NCI-H2171 (cell line): Measurements from ENCODE around the gene NDE1.
"Not testable (repeated sequence)": the region's sequence is repeated elsewhere in the genome, so short reads cannot be mapped to it uniquely, and the experiment has no call there.

ENCODE experiments used
- DNase-seq: peaks from one replicate; lab custom pipeline; 2025; lab: John Stamatoyannopoulos, UW

The NDE1 gene

DNA sequence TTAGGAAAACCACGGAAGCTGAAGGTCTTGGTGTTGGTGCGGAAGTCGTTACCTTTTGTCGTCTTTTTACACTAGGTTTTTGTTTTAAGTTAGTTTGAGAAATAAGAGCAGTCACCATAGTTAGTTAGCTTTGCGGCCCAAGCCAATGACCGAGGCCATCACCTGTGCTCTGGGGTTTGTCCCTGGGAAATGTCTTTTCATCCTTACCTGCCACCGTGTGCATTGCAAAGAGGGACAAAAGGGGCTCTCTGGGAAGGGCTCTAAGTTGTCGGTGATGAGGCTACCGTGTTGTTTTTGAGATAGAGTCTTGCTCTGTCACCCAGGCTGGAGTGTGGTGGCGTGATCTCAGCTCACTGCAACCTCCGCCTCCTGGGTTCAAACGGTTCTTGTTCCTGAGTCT, 49.8 kb downstream of the NDE1 start:
- no peak for DNase-seq

DNA sequence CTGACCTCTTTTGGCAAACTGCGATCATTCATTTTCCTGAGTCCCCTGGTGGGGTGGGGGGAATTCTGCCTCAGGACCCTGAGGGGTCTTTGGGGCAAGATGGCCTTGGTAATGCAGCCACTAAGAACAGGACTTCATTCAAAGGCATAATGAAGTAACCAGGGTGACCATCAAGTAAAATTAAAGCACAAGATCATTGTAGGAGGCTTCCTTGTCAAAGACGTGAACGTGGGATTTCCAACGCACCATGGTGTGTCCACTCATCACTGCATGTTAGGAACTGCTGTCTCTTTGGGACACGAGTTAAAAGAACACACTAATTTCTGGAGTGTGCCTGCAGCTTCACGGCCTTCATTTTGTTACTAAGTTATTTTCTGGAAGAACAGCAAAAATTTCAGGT, 51.3 kb downstream of the NDE1 start:
- DNase-seq, result no peak

DNA sequence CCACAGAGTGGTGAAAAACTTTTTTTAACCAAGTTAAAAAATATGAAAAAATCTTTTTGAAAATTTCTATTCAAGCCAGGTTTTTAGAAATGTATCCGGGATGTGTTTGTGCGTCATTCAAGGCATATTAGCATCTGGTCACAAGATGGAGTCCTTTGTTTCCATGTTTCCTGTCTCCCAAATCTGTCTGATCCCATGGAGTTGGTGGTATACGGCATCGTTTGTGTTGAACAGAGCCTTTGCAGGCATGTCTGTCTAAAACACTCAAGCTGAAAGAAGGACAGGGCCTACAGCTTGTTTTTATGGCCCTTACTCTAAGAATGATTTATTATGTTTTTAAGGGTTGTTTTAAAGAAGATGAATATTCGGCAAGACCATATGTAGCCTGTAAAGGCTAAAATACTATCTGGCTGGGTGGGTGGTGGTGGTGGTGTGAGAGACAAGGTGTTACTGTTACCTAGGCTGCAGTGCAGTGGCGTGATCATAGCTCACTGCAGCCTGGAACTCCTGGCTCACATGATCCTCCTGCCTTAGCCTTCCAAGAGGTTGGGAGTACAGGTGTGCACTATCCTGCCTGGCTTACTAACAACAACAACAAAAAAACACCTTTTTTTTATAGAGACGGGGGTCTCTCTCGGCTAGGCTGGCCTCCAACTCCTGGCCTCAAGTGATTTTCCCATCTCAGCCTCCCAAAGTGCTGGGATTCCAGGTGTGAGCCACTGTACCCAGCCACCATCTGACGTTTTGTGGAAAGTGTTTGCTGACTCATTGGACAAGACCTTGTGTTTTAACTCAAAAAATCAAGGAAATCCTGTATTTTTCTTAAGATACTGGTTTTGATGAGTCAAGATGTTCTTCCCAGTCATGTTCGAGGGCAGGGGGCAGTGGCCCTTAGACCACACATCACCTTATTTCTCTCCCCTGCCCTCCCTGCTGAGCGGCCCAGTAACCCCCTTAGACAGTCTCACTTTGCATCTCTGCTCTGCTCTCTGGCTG, 52.2 kb downstream of the NDE1 start:
- no peak for DNase-seq

DNA sequence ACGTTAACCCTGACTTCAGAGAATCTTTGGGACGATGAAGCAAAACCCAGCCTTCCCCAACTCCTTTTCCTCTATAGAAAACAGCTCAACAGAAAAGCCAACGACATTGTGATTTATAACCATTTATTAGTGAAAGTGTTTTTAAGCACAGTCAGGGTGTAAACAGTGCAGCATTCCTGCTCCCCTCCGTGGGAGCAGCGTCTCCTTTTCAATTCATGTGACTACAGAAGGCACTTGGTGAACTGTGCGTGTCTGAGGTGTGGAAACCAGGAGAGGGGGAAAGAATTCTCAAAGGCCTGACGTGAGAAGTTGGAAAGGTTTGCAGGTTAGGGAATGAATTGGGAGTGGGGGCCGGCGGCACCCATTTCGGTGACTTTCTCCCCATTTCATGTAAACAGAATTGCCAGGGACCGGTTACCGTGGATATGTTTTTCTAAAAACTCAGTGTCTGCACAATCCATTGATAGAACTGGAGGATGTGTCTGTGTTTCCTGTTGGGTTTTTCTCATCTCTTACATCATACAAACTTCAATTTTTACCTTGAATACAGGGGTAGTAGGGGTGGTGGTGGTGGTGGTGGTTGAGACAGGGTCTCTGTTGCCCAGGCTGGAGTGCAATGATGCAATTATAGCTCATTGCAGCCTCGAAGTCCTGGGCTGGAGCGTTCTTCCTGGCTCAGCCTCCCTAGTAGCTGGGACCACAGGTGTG, 53.1 kb downstream of the NDE1 start:
- DNase-seq, result no peak

DNA sequence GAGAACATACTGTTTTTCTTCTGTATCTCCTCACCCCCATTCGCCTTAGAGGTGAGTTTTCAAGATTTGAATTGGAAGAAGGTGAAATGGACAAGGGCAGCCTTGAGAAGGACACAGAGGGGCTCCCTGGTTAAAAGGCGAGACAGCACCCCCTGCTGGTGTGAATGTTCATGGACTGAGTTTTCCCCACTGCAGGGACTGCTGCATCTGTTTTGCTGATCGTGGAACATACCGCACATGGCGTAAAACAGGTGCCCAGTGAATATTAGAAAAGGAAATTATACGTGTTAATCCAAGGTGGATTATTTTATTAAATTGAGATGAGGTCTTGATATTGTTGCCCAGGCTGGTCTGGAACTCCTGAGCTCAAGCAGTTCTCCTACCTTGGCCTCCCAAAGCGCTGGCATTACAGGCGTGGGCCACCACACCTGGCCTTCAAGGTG, 54.5 kb downstream of the NDE1 start:
- DNase-seq, result no peak

DNA sequence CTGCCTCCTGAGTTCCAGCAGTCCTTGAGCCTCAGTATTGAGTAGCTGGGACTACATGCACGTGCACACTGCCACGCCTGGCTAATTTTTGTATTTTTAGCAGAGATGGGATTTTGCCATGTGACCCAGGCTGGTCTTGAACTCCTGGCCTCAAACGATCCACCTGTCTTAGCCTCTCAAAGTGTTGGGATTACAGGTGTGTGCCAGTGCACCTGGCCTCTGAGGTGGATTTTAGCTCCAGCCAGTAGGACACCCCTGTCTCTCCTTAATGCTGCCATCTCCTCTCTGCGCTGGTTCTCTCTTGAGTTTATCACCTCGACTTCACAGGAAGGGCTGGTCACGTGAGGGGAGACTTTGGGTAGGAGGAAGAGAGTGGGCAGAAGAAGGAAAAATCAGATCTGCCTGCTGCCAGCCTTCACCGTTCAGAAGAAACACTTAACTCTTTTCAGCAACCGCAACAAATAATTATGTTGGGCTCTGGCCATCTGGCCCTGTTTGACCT, 55.1 kb downstream of the NDE1 start:
- DNase-seq, result no peak

DNA sequence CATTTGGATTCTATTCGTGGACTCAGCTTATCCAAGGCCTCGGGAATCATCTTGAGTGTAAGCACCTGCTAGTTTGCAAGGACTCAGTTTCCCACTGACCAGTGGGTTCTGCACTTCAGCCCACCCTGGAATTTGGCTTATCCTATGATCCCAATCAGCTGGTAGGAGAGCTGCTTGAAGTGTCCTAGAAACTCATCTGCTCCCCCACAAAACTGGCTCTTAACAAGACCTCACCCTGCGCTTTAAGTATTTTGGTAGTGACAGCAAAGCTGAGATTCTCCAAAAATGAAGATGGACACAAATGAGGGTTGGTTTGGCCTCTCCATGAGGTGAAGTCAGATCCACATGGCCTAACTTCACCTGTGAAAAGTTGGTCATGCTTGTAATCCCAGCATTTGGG, 57.3 kb downstream of the NDE1 start:
- no peak for DNase-seq

DNA sequence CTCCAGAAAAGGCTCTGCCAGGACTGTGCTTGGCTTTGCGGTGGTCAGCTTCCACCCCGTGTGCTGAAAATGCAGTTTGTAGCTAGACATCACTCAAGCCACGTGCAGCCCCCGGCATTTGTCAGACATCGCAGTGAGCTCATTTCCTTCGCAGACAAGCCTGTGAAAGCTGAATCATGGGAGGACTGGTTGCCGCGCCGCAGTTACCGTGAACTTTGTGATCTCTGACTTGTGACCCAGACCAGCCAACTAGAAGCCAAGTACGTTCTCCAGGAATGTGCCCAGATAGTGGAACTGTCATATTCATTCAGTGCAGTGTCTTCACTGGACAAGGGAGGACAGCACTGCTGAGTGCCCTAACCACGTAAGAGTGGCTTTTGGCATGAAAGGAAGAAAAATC, 58.1 kb downstream of the NDE1 start:
- no peak for DNase-seq

DNA sequence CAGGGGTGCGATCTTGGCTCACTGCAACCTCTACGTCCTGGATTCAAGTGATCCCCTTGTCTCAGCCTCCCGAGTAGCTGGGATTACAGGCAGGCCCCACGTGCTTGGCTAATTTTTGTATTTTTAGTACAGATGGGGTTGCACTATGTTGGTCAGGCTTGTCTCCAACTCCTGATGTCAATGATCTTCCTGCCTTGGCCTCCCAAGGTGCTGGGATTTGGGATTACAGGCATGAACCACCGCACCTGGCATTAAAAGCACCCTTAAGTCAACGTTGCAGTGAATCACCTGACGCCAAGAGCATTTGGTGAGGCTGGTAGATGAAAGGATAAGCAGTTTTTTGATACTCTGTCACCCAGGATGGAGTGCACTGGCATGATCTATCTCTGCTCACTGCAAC, 59.0 kb downstream of the NDE1 start:
- DNase-seq, result no peak

DNA sequence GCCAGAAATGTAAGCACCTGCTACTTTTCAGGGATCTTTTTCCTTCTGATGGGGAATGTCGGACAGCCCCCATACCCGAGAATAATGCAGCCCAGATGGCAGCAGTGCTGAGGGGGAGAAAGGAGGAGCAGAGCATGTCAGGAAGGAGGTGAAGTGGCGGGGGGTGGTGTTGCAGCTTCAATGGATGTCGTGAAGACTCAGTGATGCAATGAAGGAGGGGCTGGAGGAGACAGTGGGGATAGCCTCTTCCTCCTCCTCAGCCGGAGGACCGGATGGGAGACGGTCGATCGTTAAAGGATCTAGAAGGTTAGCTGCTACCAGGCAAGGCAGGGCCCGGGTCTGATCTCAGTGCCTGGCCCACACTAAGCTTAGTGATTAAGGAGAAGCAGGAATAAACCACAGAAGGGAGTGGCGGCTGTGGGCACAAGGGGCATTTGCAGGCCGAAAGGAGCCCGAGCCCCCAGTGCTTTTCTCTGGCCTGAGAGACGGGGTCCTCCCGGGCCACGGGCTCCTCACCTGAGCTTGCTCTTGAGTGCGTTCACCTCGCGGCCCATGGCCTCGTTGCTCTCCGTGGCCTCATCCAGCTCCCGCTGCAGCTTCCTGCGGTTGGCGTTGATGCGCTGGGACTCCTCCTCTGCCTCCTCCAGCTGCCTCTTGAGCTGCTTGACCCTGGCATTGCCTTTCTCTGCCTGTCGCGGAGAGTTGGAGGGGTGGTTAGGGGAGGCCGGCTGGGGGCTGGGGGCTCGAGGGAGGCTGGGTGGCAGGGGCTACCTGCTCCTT, 64.5 kb downstream of the NDE1 start:
- DNase-seq, result no peak

DNA sequence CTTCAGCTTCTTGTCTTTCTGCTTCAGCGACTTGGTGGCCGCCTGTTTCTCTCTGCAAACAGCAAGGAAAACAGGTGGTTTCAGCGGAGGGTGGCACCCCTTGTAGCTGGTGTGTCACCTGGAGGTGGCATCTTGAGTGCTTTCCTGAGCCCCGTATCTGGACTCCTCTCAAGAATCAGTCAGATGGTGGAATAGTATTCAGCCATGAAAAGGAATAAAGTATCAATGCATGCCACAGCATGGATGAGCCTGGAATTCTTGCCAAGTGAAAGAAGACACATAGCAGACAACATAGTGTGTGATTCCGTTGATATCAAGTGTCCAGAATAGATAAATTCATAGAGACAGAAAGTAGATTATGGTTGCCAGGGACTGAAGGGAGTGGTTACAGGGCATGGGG, 65.2 kb downstream of the NDE1 start:
- DNase-seq, result no peak

DNA sequence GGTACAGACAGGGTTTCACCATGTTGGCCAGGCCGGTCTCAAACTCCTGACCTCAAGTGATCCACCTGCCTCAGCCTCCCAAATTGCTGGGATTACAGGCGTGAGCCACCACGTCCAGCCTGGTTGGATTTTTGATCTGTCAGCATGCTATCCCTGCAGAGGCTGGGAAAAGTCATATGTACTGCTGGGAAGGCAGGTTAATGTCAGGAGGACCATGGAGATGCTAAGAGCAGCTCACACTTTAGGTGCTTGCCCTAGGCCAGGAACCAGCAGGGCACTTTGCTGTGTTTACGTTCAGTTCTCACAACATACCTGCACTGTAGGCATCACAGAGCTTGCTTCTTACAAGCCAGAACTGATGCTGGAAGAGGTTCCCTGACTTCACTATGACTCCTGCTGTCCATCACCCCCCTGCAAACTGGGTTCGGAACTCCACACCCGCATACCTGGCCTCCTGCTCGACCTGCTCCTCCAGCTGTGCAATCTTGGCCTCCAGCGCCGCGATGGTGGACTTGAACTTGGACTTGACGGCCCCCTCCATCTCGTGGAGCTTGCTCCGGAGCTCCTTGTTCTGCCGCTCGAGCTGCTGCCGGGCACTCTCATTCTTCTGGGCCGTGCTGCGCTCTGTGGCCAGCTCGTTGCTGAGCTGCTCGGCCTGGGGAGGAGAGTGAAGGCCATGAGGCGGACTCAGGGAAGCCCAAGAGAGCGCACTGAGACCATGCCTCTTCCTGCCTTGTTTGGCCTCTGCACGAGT, 66.8 kb downstream of the NDE1 start:
- no peak for DNase-seq

DNA sequence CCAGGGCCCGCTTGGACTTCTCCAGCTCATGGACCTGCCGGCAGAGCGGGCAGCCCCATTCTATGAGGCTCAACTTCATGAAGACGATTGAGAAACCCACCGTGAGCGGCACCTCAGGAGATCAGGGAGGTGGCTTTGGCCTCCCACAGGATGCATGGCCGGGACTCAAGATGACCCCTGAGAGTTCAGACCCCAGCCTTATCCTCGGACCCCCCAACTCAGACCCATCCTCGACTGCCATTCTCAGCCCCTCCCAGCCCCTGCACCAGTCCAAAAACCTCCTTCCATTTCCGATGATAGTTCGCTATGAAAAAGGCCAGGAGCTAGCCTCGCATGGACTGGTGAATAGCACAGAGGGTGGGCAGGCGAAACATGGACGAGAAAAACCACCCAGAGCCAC, 71.0 kb downstream of the NDE1 start:
- DNase-seq, result no peak

DNA sequence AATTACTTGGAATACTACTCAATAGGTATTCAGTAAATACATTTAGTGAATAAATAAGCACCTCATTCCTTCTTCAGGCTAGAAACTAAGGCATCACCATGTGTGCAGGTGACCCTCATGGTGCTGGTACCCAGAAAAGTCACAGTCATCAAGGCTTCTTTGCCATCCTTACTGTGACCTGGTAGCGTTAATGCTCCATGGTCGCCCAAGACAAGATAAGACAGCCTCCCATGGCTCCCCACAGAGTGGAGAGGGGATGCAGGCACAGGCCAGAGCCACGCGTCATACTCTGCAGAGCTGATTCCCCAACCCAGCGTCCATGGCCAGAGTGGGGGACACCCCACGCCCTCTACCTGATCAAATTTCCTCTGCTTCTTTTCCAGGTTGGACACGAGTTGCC, 73.8 kb downstream of the NDE1 start:
- DNase-seq, result no peak

DNA sequence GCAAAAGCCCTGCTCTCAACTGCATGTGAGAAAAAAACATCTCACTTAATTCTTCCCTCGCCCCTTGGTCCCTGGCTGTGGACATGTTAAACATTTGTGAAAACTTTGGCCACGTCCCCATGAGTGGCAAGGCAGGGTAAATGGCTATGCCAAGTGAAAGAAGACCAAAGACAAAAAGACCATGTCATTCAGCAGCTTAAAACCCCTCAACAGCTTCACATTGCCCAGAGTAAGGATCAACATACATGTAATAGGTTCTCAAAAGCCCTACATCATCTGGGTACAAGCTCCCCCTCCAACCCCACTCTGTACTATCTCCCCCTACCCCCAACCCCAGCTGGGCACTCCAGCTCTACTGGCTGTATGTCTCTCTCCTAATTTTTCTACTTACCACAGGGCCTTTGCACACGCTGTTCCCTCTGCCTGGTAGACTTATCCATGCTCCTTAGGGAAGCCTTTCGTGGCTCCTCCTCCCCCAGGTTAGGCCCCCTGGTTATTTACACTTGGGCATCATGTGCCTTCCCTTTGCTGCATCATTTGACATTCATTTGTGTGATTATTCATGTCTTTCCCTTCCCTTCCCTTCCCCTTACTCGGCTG, 75.7 kb downstream of the NDE1 start:
- DNase-seq, result no peak

DNA sequence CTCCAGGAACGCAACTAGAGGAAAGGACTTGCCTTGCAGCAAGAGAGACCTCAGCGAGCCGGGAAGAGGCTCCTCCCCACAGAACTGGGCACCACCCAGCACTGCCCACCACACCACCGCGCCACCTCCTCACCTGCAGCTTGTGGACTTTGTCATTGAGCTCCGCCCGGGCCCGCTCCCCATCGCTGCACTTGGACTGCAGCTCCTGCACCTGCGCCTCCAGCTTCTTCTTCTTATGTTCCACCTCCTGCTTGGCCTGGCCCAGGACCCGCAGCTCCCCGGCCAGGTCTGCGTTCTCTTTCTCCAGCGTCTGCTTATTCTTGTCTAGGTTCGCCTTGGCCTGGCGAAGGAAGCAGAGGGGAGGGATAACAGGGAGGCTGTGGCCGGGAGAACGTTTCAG, 76.7 kb downstream of the NDE1 start:
- no peak for DNase-seq

DNA sequence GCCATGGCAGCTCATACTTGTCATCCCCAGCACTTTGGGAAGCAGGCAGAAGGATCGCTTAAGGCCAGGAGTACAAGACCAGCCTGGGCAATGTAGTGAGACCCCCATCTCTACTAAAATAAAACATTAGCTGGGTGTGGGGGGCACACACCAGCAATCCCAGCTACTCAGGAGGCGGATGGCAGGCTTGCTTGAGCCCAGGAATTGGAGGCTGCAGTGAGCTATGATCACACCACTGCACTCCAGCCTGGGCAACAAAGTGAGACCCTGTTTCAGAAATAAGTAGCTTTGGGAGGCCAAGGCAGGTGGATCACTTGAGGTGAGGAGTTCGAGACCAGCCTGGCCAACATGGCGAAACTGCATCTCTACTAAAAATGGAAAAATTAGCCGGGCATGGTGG, 77.7 kb downstream of the NDE1 start:
- DNase-seq, result not testable (repeated sequence)

DNA sequence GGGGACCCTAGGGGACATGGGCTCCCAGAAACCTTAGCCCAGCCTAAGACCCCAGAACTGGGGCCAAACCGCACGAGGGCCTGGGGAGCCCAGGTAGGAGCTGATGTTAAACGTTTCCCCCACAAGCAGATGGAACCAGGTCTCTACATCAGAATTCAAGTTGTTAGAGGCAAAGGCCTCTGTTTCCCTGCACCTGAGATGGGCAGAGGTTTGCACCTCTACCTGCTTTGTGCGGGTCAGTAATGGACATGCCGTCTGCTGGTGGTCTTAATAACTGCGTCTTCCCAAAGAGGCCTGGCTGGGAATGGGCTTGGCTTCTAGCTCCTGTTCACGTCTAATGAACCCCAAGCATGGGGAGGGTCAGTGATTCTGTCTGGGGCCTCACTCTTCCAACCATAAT, 79.1 kb downstream of the NDE1 start:
- DNase-seq, result no peak

DNA sequence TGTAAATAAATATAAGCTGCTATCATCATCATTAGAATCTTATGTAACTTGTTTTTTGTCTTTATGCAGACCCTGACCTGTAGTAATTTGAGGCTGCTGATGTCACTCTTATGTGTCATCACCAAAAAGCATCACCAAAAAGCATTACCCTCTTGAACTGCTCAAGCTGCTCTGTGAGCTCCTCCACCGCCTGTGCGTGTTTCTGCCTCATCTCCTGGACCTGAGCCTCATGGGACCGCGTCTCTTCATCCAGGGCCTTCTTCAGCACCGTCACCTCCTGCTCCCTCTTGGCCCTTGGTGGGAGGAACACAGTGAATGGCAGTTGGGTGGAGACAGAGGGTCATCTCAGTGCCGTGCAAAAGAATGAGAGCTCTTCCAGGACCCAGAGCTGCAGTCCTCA, 82.4 kb downstream of the NDE1 start:
- DNase-seq, result no peak

DNA sequence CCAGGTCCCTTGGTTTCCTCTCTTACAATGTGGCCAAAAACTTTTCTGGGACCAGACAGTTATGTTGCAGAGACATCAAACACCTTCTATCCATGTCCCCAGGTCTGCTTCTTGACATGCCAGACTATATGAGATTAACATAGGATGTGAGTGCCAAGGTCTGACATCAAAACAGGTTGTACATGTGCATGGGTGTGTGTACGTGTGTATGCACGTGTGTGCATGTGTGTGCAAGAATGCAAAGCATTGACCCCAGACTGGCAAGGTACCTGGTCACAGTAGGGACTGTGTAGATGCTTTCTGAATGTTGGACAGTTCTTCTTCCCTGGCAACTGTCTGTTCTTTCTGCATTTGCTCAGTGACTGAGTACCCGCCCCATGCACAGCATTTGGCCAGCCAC, 85.6 kb downstream of the NDE1 start:
- DNase-seq, result no peak

DNA sequence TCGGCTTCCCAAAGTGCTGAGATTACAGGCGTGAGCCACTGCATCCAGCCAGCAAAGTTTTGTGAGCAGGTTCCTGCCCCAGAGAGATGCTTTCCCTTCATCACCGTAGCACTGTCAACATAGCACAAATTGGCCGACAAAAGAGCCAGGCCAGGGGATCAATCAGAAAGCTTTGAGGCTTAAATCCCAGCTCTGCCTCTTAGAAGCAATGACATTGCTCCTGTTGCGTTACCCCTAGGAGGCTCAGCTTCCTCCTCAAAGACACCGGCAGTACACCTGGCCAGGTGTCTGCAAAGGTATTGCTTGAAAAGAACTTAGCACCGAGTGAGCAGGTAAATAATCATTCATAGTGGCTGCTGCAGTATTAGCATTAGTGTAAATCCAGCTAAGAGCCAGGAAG, 86.5 kb downstream of the NDE1 start:
- no peak for DNase-seq
